Vagina (tissue), 2 donors: ENCODE results near the gene SIGMAR1.

Experiments
- CTCF ChIP-seq, 3 experiments: fragments of 450-650 bp in 2 of 3; fragments of 200-600 bp in 1 of 3; sonication (generic) in 1 of 3; IDR thresholded peaks; one replicate each; pipeline ENCODE4 v1.5.1; 2017 to 2019; ENCODE audit warnings: antibody characterized with exemption in 3 of 3, mild to moderate bottlenecking in 2 of 3, moderate library complexity in 2 of 3
- POLR2A ChIP-seq, 2 donors: fragments of 450-650 bp; IDR thresholded peaks; one replicate each; pipeline ENCODE4 v1.6.1; 2017; ENCODE audit warnings: antibody characterized with exemption in 2 of 2, mild to moderate bottlenecking in 2 of 2, moderate library complexity in 2 of 2
- POLR2AphosphoS5 ChIP-seq, 2 donors: sonication (generic); formaldehyde crosslinking; IDR thresholded peaks; one replicate each; pipeline ENCODE4 v1.9.0; 2017; ENCODE audit warnings: antibody characterized with exemption in 2 of 2, mild to moderate bottlenecking in 2 of 2, low read depth in 1 of 2; ENCODE audit not compliant: insufficient read depth in 1 of 2

- TF ChIP-seq POLR2AphosphoS5 (IDR thresholded peaks at IDR 0.05; ENCODE audit: insufficient read depth in 1 of 2, low read depth in 1 of 2) (no peak), CTCF (IDR thresholded peaks at IDR 0.05) (no peak), POLR2A (IDR thresholded peaks at IDR 0.05) (no peak)
These were observed 32.4 kb upstream of the SIGMAR1 start for GRCh38 chr9:34669809-34670562.
